HG03342 (cell line): ENCODE results near the gene TMEM178B.
"Not testable (repeated sequence)": the region's sequence is repeated elsewhere in the genome, so short reads cannot be mapped to it uniquely, and the experiment has no call there.

ENCODE experiments used
- ATAC-seq: cut with Tn5 transposase; IDR thresholded peaks from one replicate; pipeline ENCODE4 v1.9.1; 2021; ENCODE audit warnings: mild to moderate bottlenecking, moderate library complexity; ENCODE audit not compliant: unreplicated experiment

The TMEM178B gene

DNA sequence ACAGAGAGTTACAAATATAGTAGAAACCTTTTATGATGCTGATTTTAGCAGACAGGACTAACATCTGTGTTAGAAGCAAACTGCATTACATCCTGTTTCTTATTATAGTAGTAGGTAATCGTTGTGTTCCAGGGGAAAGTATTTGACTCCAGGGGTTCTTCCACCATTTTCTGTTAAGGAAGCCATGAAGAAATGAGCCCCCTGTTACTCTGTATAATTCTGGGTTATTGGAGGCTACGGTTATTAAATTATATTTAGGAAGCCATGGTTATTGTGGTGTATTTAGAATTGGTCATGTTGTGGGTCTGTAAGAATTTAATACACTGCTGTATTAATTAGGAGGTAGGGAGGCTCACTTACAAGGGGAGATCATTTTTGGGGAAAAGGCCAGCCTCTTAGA lies 301.6 kb downstream of the TMEM178B start:
- ATAC-seq: no peak

DNA sequence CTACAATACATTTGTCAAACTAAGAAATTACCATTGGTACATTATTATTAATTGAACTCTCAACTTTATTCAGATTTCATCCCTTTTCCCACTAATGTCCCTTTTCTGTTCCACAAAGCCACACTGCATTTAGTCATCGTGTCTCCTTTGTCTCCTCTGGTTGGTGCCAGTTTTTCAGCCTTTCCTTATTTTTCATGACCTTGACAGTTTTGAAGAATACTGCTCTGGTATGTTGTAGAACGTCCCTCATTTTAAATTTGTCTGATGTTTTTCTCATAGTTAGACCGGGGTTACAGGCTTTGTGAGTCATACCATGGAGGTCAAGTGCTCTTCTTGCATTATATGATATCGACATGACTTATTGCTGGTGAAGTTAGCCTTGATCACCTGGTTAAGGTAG lies 304.0 kb downstream of the TMEM178B start:
- ATAC-seq: no peak

DNA sequence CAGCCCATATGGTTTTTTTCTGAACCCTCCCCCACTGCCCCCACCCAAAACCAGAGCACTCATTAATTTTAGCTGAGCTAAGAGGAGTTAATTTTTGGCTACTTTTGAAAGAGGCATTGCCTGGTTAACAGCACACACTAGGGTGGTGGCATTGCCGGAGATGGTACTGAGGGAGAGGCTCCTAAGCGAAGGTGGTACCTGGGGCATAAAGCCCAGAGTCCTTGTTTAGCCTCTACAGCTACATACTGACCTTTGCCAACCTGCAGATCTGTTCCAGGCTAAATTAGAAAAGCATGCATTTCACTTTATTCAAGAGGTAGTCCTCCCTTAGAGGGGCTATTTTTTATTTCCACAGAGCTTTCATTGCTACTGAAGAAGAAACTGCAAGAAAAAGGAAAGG lies 304.5 kb downstream of the TMEM178B start:
- ATAC-seq: no peak

DNA sequence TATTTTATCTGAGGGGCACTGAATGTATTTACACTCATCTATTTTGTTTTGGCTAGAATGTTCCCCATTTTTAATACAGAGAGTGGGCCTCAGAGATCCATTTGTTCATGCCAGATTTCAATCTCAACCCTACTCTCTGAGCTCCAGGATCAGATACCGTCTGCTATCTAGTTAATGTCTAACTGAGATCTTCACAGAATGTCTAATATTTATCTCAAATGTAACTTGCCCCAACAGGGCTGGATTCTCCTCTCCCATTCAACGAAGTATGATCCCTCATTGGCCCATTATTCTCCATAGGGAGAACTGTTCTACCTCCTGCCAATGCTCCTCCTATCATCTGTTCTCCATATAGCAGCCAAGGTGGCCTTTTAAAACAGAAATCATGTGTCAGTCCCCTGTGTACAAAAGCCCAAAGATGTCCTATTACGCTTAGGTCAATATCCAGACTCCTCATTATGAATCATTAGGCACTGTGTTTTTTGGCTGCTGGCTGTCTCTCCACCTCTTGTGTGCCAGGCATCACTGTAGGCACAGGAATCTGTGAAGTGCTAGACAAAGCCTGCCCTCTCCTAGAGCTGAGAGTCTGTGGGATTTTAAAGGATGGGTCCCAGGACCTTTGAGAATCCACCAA lies 308.0 kb downstream of the TMEM178B start:
- ATAC-seq: no peak

DNA sequence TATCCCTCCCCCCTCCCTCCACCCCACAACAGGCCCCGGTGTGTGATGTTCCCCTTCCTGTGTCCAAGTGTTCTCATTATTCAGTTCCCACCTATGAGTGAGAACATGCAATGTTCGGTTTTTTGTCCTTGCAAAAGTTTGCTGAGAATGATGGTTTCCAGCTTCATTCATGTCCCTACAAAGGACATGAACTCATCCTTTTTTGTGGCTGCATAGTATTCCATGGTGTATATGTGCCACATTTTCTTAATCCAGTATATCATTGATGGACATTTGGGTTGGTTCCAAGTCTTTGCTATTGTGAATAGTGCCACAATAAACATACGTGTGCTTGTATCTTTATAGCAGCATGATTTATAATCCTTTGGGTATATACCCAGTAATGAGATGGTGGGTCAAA lies 309.5 kb downstream of the TMEM178B start:
- ATAC-seq: not testable (repeated sequence)

DNA sequence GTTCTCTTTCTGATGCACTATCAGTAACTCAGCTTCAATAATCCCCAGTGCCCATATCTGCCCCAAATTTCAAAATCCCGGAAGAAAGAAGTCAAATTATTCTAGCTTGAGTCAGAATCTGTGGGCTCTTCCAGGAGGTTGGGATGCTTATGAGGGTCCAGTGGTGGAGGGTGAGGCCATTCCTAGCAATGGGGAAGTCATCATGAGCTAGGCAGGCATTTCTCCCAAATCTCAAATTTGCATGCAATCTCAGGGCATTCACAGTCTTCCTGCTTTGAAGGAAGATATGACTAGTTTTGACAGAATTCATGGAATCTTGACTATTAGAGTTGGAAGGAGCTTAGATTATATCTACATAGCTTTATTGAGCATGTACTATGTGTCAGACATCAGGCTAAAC lies 313.0 kb downstream of the TMEM178B start:
- ATAC-seq: no peak

DNA sequence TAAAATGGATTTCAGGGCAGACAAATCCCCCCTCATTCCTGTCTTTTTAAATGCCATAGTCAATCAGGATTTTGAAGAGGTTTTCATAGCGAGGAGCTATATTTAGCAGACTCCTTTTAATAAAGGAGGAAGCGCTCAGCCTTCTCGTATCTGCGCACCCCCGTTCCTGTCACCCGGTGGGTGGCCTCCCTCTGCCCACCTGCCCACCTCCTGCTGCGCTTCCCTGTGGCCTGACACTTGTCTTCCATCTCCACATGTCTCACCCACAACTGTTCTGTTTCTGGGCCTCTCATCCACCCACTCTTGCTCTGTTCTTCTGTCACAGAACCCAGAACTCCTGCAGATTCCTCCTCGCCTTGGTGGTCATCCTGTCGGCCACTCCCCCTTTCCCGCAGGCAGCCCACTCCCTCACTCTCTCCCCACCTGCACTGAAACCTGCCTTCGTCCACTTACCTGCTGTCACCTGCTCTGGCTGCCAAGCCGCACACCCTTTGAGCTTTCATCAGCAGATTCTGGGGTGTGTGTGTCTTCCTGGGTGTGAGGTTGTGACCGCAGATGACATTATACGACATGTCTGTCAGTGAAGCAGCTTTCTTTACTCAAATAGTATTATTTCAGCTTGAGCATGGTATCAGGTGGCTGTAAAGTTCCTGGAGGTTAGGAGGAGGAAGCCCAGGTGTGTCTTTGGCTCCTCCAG lies 313.8 kb downstream of the TMEM178B start:
- no peak for ATAC-seq

DNA sequence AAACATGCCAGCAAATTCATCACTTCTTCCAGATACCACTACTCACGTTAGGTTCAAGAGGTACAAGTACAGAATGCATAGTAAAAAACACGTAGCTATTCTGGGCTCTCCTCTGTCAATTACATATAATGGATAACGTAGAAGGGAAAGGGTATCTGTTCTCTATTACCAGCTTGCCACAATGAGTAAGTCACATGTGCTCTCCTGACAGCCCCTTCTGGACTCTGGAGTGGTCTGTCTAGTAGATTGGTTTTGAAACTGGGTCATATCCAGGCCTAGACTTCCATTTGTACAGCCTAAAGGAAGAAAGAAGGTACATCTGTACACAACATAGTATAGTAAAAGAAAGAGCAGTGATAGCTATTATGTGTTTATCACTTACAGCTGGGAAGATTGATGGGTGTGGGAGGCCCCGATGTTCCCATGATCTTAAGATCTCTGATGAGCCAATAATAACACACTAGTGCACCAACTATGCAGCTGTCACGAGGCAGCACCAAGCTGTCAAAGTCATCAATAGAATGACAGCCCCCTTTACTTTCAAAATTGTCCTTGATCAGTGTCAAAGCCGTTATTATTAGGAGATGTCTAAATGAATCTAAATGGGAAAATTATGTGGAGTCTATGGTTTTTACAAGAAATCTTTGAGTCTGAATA lies 315.4 kb downstream of the TMEM178B start:
- no peak for ATAC-seq

DNA sequence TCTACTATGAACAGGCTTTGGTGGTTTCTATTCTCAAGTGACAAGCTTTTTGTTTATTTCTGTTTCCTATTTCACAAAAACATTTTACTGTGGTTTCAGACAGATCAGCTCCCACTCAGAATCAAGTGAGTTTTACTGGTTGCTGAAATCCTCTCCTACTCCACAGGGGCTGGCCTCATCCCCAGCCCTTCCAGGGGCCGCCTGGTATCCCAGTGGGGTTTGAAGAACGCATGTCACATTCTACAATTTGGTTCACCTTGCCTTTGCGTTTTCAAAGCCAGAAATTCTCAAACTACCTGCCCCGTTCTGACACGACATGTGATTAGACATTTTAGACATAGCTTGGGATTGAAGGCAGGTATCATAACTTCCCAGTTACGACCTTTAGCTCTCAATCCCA lies 316.5 kb downstream of the TMEM178B start:
- no peak for ATAC-seq

DNA sequence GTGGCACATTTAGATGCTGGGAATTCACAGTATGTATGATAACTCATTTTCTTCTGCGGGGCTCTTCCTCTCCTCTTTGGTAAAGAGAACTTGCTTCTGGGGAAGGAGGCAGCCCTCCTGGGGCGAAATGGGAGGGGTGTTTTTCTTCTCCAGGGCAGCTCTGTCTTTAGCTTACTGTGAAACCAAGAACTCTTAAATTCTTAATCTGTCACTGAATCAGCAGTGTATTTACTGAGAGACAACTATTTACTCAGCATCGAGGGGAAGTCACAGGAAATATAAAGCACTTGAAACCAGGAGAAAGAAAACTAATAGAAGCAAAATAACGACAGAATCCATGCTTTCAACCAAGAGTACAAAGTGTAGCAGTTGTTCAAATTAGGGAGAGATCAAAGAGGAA lies 319.2 kb downstream of the TMEM178B start:
- ATAC-seq: no peak

DNA sequence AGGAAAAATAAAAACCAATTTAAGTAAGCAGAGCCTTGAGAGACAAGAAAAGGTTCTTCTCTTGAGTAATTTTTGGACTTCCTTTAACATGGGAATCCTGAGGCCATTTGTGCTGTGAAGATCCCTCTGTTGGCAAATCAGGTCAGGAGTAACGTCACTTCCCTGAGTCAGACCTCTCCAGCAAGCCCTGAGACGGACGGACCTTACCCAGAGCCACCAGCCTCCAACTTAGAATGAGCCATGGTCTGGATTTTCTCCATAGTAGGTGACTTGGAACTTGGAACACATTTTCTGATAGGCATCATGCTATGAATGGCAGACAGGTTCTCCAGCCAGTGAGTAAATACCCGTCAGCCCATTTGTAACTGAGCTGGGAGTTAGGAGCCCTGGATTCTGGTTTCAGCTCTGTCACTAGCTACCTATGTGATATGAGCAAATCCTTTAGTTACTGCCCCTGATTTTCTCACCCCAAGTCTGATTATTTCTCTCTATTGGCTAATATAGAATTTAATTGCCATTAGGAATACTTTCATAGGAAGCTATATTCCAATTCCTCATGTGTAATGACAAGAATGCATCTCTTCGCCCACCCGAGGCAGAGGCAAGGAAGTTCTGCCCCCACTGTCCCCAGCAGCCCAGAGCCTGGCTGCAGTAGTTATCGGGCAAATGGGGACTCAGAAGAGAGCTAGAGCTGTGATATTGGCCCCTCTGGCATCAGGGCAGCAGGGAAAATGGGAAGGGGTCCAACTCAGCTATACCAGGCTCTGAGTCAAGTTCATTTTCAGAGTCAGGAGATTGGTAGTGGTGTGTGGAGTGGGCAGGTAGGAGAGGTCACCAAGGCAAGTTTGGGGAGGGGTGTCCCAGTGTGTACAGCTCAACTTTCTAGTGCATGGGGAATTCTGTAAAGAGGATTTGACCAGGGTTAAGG lies 323.6 kb downstream of the TMEM178B start:
- no peak for ATAC-seq

DNA sequence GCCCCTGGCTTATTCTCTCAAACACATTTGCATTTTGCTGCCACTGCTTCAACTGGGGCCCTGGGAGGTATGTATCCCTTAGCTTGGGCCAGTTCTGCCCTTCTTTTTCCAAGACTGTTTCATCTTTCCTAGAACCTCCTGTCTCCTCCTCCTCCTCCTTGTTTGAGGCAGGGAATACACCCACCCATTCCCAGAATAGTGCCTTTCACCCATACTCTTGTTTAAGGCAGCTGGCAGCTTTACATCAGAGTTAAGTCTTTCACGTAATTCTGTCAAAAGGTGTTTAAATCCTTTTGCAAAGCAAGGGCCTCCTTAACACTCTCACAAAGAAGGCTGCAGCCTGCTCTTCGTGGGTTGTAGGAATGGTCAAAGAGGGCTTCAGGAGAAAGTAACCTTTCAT lies 326.5 kb downstream of the TMEM178B start:
- ATAC-seq: no peak

DNA sequence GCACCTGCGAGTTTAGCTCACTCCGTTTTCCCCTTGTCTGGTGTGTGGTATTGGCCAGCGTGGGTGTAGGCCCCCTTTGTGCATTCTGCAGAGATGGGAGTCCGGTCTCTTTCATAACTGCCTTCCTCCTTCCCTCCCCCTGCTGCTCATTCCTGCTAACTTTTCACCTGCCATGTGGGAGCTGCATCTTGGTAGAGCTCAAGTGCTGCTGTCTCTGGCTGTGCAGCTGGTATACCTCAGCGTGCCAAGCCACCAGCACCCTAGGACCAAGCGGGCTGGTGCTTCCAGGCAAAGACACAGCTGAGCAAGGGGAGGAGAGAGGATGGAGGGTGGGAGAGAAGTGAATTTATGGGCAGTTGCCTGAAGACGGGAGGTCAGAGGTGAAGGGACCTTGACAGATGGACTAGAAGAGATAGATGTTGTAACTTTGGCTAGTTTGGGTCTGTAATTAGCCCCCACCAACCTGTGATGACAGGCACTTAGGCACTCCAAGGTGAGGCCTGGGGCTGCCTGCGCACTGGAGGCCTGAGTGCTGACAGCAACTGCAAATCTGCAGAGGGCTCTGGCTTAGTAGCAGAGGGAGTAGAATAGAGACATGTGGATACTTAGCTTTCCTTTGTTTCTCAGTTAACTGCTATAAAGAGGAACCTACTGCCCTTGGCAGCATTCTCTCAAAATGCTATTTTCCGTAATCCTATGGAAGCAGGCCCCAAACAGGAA lies 328.6 kb downstream of the TMEM178B start:
- no peak for ATAC-seq

DNA sequence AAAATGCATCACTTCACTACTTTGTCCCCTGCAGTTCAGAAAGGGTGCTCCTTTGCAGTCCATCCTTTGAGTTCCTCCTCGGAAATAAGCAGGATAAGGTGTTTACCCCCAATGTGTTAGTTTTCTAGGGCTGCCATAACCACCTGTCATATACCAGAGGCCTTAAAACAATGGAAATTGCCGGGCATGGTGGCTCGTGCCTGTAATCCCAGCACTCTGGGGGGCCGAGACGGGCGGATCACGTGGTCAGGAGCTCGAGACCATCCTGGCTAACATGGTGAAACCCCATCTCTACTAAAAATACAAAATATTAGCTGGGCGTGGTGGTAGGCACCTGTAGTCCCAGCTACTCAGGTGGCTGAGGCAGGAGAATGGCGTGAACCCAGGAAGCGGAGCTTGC lies 330.0 kb downstream of the TMEM178B start:
- not testable (repeated sequence) for ATAC-seq

DNA sequence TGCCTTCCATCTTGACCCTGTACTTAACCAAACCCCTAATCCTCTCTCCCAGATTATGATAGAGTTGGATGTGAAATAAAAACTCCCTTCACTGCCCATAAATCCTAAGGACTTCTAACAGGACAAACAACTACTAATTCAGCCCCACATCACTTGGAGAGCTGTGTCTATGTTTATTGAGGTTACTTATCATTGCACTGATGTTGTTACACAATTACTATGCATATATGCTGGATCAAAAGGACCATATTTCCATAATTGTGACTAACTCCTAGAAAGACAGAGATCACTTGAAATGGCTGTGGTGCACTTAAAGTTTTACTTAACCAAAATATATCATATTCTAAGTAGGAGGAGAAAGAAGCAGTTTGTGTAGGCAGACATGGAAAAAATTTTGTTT lies 332.5 kb downstream of the TMEM178B start:
- ATAC-seq: no peak

DNA sequence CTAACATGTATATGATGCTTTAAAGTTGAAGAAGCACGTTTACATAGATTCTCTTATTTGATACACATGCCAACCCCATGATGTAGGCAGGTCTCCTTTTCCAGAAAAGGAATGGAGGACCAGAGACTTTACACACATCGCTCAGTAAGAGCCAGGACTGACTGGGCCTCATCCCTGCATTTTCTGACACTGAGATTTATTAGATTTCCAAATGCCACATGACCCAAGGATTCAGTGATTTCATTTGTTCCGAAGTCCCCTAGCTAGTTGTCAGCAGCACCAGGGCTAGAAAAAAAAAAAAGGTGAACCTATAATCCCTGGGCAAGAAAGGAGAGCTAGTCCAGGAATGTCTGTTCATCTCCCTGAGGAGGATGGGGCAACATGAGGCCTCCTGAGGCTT lies 334.0 kb downstream of the TMEM178B start:
- no peak for ATAC-seq

DNA sequence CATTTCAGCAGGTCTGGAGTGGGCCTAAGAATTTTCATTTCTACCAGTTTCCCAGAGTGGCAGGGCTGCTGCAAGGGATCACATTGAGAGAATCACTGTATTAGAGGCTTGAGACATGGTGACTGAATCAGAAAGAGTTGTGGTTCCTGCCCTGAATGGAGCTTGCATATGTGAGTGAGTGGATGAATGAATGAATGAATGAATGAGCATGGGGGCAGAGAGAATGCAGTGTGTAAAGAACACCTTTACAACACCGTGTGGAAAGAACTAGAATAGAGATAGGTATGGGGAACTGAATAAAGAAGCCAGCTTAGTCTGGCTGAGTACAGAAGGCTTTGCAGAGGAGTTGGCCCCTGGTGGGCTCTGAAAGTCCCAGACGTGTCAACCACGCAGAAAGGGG lies 334.6 kb downstream of the TMEM178B start:
- no peak for ATAC-seq

DNA sequence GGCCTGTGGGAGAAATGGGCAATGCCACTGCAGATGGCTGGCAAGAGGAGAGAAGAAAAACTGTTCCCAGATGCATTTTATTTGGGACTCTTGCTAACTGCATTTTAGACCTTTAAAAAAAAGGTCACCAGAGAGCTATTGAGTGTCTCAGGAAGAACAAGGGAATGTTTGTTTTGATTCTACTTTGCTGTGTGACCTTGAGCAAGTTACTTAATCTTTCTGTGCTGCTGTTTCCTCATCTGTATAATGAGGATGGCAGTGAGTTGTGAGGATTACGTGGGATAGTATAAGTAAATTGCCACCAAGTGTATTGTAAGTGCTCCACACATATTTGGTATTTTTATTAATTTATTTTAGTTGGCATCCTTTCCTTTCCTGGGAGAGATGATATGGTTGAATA lies 335.4 kb downstream of the TMEM178B start:
- no peak for ATAC-seq

DNA sequence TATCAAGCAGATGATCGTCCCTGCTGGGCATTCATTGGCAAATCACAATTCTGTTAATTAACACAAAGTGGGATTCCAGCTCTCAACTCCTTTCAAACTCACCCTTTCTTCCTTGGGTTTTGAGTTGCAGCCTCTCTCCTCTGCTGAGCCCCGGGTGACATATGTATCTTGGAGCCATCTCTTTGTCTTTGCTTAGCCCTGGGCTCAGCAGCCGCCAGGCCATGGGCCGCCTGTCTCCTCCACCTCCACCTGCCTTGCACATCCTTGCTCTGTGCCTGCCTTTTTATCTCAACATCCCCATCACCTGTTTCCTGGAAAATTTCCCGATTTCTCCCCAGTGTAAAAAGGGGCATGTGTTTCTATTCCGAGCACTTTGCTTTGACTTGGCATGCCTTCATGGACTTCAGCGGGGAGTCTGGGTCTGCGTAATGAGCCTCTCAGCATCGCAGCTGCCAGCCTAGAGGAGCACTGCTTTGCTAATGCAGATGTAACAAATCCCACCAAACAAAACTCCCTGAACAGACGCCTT lies 336.0 kb downstream of the TMEM178B start:
- no peak for ATAC-seq

DNA sequence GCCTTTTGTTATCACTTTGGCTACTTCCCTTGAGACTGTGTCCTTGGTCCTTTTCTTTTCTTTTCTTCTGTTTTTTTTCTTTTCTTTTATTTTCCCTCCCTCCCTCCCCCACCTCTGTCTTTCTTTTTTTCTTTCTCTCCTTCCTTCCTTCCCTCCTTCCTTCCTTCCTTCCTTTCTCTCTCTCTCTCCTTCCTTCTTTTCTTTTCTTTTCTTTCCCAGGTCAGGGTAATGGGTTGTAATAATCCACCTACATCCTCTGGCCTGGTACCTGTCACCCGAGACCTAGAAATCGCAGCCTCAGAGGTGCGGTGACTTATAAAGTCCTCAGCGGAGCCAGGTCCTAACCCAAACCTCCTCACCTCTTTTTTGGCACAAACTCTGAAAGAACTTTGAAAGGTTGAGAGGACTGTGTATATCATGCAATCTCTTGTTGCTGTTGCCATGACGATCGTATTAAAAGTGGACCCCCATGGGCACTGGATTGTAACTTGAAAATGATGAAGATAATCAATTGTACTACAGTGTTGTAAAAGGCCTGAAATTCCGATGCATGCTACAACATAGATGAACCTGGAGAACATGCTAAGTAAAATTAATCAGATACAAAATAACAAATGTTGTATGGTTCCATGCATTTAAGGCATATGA lies 336.6 kb downstream of the TMEM178B start:
- no peak for ATAC-seq
